Kasumi-1 (cell line): ENCODE measurements around the gene ETV4.

Experiments
- DNase-seq, 2 experiments: peaks; one replicate each; lab custom pipeline; 2025; lab: John Stamatoyannopoulos, UW

Gene ETV4

DNA sequence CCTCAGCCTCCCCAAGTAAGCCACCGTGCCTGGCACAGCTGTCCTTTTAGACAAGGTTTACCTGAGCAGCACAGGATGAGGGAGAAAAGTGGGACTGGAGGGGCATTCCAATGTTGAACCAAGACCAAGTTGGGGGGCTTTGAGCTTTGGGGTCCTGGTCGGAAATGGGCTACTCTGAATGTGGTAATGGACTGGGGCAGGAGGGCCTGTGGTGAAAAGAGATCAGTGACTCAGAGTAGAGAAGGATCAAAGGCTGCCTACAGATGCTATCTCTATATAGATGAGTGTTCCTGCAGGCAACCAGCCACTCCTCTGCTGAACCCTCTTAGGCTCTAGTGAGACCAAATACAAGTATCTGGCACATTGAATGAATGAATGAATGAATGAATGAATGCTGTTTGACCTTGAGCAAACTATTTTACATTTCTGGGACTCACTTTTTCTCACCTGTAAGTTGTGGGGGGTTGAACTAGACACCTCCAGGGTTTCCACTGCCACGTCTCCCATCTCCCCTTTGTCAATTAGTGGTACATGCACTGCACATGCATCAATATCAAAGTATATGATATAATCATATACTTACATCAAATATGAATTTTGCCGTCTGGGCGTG is 26.3 kb upstream of the ETV4 start:
- DNase-seq = no peak

DNA sequence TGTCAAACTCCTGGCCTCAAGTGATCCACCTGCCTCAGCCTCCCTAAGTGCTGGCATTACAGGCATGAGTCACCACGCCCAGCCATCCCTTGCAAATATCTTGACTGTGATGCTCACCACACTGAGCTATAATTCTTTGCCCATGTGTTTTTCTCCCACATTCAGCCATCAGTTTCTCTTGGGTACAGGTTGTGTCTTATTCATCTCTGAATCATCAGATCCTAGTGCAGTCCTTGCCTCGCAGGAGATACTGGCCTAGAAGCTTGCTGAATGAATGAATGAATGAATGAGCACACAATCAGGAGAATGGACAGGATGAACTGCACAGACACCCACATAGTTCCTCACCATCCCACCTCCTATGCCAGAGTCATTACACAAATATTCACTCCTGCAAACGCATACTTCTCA is 24.4 kb upstream of the ETV4 start:
- DNase-seq = no peak

DNA sequence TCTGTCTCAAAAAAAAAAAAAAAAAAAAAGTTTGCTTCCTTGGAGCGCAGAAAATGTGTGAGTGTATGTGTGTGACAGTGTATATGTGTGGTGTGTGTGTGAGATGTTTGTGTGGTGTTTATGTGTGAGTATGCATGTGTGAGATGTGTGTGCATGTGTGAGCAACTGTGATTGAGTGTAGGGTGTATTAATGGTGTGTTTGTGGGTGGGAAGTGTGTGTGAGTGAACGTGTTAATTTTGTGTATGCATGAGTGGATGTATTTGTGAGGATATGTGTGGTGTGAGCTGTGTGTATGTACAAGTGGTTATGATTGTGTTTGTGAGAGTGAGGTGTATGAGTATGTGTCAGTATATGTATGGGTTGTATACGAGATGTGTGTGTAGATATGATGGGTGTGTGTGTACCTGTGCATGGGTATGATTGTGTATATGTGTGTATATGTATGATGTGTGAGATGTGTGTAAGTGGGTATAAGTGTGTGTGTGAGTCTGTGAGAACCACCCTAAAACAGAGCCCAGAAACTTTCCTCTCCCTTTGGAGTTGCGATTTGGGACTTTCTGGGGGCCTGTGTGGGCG is 22.5 kb upstream of the ETV4 start:
- DNase-seq = no peak

DNA sequence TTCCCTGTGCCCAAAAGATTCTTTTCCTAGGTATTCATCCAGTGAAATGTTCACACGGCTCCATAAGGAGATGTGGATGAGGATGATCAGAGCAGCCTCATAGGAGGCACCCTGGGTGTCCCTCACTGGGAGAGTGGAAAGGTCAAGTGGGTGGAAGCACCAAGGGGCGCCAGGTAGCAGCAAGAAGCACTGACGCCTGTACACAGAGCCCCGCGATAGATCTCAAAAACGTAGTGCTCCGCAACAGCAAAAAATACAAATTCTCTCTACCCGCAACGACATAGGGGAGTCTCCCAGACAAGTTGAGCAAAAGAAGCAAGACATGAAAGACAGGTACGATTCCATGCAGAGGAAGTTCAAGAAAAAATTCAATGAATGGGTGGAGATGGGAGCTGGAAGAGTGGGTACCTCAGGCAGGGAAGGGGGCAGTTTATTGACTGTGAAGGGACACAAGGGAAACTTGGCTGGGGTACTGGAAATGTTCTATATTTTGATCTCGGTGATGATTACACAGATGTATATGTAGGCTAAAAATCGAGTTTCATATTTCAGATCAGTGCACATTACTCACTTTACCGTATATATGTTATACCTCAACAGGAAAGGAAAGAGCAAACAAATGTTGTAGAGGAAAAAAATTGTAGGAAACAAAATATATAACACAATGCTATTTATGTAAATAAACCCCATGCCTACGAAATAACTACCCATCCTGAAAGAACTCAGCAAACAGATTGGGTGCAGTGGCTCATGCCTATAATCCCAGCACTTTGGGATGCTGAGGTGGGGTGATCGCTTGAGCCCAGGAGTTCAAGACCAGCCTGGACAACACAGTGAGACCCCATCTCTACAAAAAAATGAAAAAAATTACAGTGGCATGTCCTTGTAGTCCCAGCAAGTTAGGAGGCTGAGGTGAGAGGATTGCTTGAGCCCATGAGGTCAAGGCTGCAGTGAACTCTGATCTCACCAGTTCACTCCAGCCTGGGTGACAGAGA is 17.8 kb upstream of the ETV4 start:
- DNase-seq = no peak

DNA sequence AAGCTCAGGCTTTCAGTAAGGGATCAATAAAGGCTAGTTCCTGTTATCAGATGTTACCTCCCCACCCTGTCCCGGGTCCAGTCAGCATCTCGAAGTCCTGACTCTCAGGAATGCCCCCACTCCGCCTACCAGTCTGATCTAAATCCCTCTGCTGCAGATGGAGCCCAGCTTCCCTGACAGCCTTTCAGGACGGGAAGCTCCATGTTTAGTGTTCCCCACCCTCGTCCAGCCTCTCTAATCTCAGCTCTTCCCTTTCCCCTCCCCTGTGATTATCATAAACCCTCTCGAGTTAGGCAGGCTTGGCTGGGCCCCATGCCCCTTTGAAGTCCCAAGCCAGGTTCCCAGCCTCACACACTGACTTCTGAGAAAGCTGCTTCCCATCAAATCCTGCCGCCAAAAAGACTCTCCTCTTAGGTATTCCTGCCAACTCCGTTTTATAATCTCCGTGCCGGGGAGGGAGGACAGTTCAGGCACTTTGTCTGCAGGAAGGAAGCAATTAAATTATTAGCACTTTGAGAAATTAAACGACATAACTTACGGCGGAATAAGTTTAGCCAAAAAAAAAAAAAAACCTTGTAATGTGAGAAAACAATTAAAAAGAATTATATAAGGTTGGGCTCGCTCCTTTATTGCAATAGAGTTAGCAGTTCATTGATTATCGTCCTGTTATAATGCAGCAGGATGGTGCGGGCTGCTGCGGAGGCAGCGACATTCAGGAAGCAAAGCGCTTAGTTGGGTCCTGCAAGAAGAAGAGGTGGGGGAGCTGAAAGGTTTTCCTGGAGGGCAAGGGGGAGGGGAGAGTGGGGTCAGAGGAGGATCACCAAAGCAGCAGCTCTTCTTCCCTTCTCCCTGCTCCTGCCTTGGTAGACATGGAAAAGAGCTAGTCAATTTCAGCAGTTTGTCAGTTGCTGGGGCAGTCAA is 16.8 kb upstream of the ETV4 start:
- no peak for DNase-seq

- DNase-seq = no peak
These were observed 14.6 kb upstream of the ETV4 start for GRCh38 chr17:43560461-43561427.

DNA sequence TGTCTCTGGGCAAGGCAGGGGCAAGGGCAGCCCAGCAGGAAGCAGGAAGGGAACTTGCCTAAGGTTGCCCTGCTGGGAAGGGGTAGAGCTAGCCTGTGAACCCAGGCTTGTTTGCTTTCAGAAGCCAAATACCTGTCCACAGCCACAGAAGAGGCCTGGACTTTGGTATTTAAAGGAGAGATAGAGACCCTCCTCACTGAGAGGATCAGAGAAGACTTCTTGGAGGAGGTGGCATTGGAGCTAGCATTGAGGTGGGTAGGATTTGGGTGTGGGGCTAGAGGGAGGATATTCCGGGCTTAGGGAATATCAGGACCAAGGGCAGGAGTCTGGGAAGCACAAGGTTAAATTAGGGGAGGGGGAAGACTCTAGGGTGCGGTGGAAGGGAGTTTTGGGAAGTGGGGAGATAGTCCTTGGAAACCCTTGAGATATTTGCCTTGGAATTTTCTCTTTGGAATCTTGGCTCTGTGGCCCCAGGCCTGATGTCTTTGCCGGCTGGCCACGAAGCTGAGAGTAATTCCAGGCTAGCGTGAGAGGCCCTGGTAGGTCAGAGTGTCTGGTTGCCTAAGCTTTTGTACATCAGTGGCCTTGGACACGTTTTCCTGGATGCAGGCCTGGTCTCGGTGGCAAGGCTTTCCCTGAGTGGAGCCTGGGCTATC is 13.1 kb upstream of the ETV4 start:
- DNase-seq = no peak

DNA sequence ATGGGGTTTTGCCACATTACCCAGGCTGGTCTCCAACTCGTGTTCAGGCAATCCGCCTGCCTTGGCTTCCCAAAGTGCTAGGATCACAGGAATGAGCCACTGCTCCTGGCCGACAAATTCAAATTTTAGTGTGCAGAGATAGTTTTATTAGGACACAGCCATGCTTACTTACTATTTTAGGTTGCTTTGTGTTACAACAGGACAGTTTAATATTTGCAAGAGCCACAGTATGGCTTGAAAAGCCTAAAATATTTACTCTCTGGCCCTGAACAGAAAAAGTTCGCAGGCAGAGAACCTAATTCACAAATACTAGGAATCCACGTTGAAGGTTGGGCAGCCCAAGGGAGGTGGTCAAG is 12.6 kb upstream of the ETV4 start:
- no peak for DNase-seq

GRCh38 chr17:43556292-43556691 is 10.2 kb upstream of the ETV4 start:
- DNase-seq = no peak

GRCh38 chr17:43554857-43555256 is 8.7 kb upstream of the ETV4 start:
- DNase-seq = no peak

DNA sequence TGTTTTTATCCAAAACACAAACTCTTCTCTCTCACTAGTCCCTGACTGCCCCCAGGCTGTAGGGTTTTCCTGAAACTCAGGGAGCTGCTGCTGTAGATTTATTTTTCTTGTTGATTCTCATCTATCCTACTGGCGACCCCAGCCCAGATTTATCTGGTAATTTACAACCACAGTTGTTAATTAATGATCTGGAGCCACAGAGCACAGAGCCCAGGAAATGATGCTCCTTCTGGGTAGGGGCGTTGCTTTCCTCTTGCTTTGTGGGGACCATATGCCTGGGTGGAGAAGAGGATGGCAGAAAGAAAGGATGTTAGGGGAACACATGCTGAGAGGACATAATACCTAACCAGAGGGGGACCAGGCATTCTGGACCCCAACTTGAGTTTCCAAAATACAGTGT is 7.4 kb upstream of the ETV4 start:
- DNase-seq = no peak

DNA sequence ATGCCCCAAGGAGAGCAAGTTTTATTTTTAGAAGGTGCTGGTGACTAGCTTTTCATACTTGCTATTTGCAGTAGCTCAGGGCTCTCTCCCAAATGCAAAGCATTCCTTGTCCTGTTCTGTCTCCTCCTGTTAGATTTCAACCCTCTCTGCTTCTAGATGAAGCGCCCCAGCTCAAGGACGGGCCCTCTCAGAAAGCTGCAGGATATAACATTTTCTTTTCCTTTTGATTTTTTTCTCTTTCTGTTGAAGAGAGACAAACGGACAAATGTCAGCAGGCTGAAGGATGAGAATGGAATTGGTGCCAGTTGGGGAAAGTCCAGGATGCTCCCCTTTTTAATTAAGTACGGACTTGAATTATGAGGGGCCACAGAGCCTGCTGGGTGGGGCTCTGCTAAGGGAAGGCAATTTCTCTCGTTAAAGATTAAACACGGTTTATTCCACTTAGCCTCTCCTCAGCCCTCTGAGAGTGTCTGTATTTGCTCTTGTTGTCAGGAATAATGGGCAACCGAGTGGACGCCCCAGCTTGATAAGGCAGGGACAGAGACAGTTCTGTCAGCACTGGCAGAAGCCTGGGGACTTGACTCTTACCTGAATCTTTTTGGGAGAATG is 6.2 kb upstream of the ETV4 start:
- no peak for DNase-seq

GRCh38 chr17:43550754-43551153 is 4.6 kb upstream of the ETV4 start:
- DNase-seq = peak in 1 of 2 experiments; percentile 17

GRCh38 chr17:43549496-43549895 is 3.4 kb upstream of the ETV4 start:
- no peak for DNase-seq

DNA sequence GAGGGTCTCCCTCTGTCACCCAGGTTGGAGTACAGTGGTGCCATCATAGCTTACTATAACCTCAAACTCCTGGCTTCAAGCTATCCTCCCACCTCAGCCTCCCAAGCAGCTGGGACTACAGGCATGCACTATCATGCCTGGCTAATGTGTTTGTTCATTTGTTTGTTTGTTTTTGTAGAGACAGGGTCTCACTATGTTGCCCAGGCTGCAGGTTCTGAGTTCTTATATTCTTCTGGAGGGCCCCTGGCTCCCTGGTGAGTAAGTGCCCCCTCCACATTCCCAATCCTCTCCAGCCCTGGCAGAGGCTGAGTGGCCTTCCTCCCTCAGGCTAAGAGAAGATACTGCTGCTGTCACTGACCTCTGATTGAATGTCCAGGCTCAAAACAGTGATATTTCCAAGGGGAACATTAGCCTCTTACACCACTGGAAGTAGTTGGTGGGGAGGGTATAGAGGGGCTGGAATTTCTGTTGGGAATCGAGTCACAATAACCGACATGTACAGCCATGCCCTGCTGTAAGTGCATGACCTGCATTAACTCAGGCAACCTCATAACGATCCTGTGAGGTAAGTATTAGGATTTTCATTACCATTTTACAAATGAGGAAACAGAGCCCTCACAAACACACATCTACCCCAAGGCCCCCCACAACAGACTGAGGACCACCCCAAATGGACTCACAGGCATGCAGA is 2.7 kb upstream of the ETV4 start:
- no peak for DNase-seq

DNA sequence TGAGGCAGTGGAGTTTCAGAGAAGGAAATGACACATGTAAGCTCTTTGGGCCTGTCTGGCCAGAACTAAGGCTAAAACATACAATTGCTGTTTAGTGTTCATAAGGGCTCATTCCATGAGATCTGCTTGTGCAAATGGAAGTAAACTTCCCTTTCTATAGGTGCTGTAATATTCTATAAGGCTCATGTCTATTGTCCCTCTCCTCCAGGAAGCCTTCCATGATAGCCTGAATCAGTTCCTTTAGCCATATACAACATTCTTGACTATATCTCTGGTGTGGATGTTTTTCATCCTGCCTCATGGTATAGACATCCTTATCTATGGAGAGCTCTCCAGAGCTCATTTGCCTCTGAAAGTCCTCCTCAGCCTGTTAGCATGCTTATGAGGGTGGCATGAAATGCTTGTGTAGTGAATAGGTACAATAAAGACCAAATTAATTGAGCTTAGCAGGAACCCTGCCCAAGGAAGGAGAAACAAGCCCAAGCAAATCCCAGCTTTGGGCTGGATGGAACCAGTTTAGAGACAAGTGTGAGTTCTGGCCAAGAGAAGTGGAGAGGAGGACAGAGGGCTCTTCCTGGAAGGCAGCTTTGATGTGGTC is 1.6 kb upstream of the ETV4 start:
- no peak for DNase-seq

GRCh38 chr17:43547189-43547550 is 1.0 kb upstream of the ETV4 start:
- no peak for DNase-seq

- no peak for DNase-seq
These were observed 832 bp downstream of the ETV4 start for GRCh38 chr17:43545383-43545632.
